ENCODE data around the gene FOXN1. TPM values are rescaled to one million over a fixed set of nuclear protein-coding genes. Genes with fewer than 3 reads are reported as not detected.
A peak's percentile ranks its signal among the peaks of the same experiment; 100 is the strongest.

FOXN1 gene
- total and polyA plus RNA-seq, 2 of the 13 experiments (the other 11 are each of a cell fraction or from before 2014, with no cell fraction given) = 0.01 TPM; not detected in 1

DNA sequence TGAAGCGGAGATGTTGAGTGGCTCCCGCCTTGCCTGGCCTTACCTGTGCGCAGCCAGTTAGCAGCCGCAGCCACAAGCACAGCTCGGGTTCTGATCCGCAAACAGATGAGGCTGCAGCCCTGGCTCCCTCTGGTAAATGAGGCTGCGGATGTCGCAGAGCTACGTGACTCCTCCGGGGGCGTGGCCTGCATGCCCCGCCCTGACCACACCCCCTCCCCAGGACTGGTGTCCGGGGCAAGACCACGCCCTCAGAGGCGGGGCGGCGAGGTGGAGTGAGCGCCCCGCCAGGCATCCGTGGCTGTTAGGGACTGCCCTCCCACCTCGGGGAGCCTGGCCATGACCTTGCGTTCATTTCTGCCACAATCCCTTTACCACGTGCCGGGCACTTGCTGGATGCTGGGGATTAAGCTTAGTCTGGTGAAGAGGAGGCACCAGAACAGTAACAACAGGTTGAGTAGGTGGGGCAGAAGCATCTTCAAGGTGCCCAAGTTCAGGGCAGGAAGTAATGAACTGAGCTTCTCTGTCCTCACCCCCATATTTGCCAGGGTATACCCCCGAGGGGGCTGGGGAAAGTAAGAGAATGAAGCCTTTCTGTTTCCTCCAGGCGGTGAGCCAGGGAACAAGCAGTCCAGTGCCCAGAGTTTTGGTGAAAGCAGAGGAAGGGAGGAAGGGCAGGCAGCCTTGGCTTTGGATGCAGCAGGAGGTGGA is 70.8 kb downstream of the FOXN1 start, which contains the start of gene ALDOC (continued):
- TF ChIP-seq, protein P1, sequence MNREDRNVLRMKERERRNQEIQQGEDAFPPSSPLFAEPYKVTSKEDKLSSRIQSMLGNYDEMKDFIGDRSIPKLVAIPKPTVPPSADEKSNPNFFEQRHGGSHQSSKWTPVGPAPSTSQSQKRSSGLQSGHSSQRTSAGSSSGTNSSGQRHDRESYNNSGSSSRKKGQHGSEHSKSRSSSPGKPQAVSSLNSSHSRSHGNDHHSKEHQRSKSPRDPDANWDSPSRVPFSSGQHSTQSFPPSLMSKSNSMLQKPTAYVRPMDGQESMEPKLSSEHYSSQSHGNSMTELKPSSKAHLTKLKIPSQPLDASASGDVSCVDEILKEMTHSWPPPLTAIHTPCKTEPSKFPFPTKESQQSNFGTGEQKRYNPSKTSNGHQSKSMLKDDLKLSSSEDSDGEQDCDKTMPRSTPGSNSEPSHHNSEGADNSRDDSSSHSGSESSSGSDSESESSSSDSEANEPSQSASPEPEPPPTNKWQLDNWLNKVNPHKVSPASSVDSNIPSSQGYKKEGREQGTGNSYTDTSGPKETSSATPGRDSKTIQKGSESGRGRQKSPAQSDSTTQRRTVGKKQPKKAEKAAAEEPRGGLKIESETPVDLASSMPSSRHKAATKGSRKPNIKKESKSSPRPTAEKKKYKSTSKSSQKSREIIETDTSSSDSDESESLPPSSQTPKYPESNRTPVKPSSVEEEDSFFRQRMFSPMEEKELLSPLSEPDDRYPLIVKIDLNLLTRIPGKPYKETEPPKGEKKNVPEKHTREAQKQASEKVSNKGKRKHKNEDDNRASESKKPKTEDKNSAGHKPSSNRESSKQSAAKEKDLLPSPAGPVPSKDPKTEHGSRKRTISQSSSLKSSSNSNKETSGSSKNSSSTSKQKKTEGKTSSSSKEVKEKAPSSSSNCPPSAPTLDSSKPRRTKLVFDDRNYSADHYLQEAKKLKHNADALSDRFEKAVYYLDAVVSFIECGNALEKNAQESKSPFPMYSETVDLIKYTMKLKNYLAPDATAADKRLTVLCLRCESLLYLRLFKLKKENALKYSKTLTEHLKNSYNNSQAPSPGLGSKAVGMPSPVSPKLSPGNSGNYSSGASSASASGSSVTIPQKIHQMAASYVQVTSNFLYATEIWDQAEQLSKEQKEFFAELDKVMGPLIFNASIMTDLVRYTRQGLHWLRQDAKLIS (CRISPR knock-in tag; IDR thresholded peaks at IDR 0.05) = no peak
- no peak for TF ChIP-seq ZNF136 (CRISPR knock-in tag; IDR thresholded peaks at IDR 0.05; ENCODE audit: low read depth)
- TF ChIP-seq KDM3A (CRISPR knock-in tag; IDR thresholded peaks at IDR 0.05; ENCODE audit: low read depth) = no peak; the same call in 1 of the 2 replicates
- TF ChIP-seq ZNF740 (CRISPR knock-in tag; IDR thresholded peaks at IDR 0.05) = 0 out of 2 replicates have a peak, but pooled peaks have one; percentile 31
- TF ChIP-seq, protein P2, sequence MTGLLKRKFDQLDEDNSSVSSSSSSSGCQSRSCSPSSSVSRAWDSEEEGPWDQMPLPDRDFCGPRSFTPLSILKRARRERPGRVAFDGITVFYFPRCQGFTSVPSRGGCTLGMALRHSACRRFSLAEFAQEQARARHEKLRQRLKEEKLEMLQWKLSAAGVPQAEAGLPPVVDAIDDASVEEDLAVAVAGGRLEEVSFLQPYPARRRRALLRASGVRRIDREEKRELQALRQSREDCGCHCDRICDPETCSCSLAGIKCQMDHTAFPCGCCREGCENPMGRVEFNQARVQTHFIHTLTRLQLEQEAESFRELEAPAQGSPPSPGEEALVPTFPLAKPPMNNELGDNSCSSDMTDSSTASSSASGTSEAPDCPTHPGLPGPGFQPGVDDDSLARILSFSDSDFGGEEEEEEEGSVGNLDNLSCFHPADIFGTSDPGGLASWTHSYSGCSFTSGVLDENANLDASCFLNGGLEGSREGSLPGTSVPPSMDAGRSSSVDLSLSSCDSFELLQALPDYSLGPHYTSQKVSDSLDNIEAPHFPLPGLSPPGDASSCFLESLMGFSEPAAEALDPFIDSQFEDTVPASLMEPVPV (CRISPR knock-in tag; IDR thresholded peaks at IDR 0.05) = 0 out of 2 replicates have a peak, but pooled peaks have one; percentile 47
- TF ChIP-seq DMAP1 (CRISPR knock-in tag; IDR thresholded peaks at IDR 0.05) = peak; percentile 53
- TF ChIP-seq, protein P3, sequence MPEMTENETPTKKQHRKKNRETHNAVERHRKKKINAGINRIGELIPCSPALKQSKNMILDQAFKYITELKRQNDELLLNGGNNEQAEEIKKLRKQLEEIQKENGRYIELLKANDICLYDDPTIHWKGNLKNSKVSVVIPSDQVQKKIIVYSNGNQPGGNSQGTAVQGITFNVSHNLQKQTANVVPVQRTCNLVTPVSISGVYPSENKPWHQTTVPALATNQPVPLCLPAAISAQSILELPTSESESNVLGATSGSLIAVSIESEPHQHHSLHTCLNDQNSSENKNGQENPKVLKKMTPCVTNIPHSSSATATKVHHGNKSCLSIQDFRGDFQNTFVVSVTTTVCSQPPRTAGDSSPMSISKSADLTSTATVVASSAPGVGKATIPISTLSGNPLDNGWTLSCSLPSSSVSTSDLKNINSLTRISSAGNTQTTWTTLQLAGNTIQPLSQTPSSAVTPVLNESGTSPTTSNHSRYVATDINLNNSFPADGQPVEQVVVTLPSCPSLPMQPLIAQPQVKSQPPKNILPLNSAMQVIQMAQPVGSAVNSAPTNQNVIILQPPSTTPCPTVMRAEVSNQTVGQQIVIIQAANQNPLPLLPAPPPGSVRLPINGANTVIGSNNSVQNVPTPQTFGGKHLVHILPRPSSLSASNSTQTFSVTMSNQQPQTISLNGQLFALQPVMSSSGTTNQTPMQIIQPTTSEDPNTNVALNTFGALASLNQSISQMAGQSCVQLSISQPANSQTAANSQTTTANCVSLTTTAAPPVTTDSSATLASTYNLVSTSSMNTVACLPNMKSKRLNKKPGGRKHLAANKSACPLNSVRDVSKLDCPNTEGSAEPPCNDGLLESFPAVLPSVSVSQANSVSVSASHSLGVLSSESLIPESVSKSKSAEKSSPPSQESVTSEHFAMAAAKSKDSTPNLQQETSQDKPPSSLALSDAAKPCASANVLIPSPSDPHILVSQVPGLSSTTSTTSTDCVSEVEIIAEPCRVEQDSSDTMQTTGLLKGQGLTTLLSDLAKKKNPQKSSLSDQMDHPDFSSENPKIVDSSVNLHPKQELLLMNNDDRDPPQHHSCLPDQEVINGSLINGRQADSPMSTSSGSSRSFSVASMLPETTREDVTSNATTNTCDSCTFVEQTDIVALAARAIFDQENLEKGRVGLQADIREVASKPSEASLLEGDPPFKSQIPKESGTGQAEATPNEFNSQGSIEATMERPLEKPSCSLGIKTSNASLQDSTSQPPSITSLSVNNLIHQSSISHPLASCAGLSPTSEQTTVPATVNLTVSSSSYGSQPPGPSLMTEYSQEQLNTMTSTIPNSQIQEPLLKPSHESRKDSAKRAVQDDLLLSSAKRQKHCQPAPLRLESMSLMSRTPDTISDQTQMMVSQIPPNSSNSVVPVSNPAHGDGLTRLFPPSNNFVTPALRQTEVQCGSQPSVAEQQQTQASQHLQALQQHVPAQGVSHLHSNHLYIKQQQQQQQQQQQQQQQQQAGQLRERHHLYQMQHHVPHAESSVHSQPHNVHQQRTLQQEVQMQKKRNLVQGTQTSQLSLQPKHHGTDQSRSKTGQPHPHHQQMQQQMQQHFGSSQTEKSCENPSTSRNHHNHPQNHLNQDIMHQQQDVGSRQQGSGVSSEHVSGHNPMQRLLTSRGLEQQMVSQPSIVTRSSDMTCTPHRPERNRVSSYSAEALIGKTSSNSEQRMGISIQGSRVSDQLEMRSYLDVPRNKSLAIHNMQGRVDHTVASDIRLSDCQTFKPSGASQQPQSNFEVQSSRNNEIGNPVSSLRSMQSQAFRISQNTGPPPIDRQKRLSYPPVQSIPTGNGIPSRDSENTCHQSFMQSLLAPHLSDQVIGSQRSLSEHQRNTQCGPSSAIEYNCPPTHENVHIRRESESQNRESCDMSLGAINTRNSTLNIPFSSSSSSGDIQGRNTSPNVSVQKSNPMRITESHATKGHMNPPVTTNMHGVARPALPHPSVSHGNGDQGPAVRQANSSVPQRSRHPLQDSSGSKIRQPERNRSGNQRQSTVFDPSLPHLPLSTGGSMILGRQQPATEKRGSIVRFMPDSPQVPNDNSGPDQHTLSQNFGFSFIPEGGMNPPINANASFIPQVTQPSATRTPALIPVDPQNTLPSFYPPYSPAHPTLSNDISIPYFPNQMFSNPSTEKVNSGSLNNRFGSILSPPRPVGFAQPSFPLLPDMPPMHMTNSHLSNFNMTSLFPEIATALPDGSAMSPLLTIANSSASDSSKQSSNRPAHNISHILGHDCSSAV (CRISPR knock-in tag; IDR thresholded peaks at IDR 0.05; ENCODE audit: borderline replicate concordance) = no peak
- 0 out of 2 replicates have a peak, but pooled peaks have one; percentile 53 for TF ChIP-seq TGIF2 (CRISPR knock-in tag; IDR thresholded peaks at IDR 0.05)
- no peak for TF ChIP-seq ZNF615 (CRISPR knock-in tag; IDR thresholded peaks at IDR 0.05; ENCODE audit: borderline replicate concordance)
- no peak for TF ChIP-seq ZNF512B (CRISPR knock-in tag; IDR thresholded peaks at IDR 0.05; ENCODE audit: borderline replicate concordance)

All from HepG2 (cell line).